ENCODE results near the gene NHS.

NHS gene

DNA sequence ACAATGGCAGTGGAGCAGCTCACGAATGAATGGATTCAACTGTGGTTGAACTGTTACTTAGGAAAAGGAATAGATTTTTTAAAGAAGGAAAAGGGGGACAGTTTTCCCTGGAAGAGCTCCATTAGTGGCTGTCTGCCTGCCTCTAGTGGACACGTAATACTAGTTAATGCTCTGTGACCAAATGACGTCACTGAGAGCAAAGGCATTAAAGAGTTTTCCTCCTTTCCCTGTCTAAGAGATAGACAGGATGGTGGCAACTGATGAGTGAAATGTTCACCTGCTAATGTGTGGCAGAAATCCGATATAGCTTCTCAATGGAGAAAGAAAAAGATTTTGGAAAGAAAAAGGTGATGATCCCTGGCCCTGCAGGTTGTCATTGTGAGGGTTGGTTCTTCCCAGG is 310.0 kb downstream of the NHS start:
- no peak for DNase-seq

- DNase-seq, result no peak
Measured at GRCh38 chrX:17687648-17688047, 312.6 kb downstream of the NHS start.

DNA sequence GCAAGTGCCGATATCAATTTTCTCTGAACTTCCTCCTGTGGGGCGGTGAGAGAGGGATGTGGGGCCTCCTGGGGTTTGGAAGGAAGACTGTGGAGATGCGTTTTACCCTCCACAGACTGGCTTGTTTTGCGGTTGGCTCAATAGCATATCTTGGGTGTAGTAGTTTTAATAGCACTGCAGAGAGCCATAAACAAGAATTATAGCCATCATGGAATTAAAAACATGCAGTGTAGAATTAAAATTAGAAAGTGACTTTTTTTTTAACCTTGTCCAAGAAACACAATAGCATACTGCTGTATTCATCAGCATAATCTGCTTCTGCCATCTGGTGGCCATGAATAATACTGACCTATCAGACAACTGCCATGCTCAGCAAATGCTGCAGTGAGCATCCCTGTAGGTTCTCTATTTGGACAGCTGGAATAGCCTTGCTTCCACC is 315.0 kb downstream of the NHS start:
- peak; percentile 84 for DNase-seq

DNA sequence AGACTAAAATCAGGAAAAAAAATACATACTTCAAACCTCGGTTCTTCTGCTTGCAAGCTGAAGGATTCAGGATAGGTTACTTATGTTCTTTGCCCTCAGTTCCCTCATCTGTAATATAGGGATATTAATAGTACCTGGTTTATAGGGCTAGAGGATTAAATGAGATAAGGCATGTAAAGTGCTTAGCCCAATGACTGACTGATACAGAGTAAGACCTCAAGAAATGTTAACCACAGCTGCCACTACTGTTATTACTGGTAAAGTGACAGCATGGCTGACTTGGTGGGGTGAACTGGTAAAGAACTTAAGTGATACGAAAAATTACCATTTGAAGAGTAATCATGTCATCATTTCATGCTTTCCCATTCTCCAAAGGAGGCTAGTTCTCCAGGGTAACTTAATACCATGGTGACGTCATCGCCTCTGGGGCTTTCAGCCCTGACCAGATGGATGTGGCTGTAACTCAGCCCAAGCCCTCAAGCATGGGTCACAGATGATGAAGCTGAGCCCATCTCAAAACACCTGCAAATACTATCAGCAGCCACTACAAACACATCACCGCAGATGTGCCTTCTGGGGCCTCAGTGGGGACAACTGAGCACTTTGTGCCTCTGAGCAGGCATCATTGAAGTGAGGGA is 317.8 kb downstream of the NHS start:
- DNase-seq, result peak; percentile 54

DNA sequence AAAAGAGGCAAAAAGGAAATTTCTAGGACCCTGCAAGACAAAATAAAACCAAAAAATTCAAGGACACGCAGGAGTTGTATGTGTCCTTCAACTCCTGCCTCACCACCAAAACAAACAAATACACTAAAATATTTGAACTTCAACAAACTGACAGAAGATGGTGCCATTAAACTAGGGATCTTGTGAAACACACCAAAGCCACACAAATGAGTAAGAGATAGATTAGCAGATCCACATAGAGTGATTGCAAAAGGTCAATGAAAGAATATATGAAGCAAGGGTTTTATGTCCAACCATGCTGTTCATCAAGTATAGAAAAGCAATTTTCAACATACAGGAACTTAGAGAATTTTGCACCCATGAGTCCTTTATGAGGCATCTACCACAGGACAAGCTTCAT is 322.2 kb downstream of the NHS start:
- peak; percentile 19 for DNase-seq

- DNase-seq, result no peak
Measured at GRCh38 chrX:17700976-17701375, 326.0 kb downstream of the NHS start.

DNA sequence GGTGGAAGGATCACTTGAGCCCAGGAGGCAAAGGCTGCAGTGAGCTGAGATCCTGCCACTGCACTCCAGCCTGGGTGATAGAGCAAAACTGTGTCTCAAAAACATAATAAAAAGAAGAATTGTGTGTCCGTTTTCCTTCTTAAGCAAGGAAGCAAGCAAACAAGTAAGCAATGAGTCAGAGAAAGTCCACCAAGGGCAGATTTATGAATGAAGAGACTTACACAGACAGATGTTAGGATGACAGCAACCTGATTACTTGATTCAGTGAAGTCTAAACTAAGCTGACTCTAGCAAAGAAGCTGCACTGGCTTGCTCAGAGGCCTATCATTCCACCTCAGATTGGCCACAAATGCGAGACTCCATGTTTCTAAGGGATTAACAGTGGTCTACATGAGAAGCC is 328.2 kb downstream of the NHS start:
- DNase-seq, result no peak

GRCh38 chrX:17705211-17705610 is 330.2 kb downstream of the NHS start:
- DNase-seq, result no peak

- DNase-seq, result peak; percentile 76
Measured at GRCh38 chrX:17706676-17707075, 331.7 kb downstream of the NHS start.

GRCh38 chrX:17707731-17708130 is 332.7 kb downstream of the NHS start:
- DNase-seq, result no peak

DNA sequence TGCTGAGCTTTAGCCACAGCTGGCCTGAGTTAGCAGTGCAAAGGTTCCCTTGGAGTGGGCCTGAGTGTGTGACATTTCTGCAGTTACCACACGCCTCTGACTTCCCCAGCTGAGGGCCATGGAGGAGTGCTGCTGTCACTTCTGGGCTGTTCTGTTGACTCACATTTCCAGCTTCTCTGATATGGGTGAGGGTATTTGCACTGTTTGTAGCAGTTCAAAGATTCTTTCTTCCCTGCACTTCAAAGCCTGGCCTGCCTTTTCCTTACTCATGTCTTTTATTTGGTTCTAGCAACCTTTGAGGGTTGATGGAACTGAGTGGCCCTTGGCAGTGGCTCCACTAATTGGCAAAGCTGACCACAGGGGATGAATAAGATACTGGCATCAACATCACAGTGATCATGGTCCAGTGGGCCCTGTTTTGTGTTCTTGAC is 335.9 kb downstream of the NHS start:
- no peak for DNase-seq

DNA sequence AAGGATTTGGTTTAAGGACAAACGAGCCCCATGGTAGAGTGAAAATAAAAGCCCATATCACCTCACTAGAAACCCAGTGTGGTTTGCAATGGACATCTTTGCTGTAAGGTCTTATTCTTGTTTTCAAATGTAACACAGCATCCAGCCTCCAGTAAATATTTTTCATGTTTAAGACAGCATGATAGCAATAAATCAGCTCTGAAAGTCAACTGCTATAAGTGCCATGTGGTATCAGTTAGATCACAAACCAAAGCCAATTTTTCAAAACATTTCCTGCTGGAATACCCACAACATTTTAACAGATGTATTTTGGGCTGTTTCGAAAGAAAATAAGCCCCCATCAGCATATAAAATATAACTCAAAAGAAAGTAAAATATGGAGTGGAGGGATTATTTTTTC is 338.3 kb downstream of the NHS start:
- DNase-seq, result peak; percentile 1

DNA sequence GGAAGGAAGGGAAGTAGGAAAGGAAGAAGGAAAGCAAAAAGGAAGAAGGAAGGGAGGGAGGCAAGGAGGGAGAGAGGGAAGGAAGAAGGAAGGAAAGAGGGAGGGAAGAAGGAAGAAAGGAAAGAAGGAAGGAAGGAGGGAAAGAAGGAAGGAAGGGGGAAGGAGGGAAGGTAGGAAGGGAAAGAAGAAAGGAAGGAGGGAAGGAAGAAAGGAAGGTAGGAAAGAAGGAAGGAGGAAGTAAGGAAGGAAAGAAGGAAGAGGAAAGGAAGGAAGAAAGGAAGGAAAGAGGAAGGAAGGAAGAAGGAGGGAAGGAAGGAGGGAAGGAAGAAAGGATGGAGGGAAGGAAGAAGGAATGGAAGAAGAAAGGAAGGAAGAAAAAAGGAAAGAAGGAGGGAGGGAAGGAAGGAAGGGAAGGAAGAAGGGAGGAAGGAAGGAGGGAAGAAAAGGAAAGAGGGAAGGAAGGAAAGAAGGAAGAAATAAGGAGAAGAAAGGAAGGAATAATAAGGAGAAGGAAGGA is 343.7 kb downstream of the NHS start:
- DNase-seq, result no peak

- DNase-seq, result no peak
Measured at GRCh38 chrX:17719711-17720110, 344.7 kb downstream of the NHS start.

DNA sequence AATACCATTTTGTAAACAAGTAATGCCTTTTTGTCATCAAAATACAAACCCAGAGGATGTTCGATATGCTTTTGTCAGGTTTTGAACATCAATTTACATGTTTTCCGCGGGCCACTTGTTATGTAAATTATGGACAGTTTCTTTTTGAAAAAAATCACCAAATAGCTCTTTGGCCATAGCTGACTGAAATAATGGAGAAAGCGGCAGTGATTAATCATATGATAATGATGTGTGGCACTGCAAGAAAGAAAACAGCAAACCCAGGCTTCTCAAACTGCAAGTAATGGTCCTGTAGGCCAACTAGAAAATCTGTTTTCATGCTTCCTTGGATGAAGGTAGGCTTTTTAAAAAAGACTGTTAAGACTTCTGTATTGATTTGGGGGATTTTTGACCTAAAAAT is 346.7 kb downstream of the NHS start:
- no peak for DNase-seq

GRCh38 chrX:17725181-17725580 is 350.2 kb downstream of the NHS start:
- no peak for DNase-seq

DNA sequence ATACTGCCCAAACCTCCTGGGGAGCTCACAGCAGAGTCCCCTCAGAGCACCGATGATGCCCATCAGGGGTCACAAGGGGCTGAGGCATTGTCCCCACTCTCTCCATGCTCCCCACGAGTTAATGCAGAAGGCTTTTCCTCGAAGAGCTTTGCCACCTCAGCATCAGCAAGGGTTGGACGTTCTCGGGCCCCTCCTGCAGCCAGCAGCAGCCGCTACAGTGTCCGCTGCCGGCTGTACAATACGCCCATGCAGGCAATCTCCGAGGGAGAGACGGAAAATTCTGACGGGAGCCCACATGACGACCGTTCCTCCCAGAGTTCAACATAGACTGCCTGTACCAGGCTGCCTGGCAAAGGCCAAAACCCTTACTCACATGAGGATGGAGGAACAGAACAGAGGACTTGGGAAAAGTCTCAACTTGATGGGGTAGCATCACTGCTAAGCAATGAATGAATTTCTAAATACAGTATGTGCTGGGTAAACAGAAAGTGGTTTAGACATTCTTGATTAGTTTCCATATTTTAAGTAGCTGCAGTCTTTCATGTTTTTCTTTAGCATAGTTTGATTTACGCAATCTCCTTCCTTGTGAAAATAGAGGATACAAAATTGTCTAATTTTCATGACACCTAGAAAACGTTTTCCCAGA is 357.3 kb downstream of the NHS start:
- peak; percentile 2 for DNase-seq

DNA sequence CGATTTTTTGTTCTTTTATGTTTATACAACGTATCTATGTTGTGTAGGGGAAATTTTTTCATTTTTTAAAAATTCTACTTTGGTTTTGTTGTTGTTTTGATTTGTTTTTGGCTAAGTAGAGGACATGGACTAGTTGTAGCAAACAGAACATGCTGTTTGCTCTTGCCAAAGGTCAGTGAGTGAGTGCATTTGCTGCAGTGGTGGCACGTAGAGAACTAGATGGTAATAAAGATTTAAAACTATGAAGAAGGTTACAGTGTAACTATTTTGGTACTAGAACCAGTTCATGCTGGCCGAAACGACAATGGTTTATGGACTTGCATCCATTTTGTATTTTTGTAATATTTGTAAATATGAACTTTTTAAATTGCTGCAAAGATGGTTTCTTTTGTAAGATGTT is 360.4 kb downstream of the NHS start:
- no peak for DNase-seq

DNA sequence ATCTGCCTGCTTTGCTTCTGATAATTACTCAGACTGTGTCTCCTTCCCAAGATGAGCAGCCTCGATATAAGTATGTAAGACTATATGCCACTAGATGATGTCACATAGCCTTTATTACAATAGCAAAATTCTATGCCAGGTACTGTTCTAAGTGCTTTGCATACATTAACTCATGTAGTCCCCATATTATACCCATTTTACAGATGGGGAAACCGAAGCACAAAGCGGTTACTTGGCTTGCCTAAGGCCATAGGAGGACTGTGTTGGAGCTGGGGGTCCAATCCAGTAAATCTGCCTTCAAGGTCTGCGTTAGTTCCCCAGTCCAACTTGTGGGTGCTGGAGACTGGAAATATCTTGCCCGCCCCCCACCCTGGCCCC is 361.5 kb downstream of the NHS start:
- no peak for DNase-seq

DNA sequence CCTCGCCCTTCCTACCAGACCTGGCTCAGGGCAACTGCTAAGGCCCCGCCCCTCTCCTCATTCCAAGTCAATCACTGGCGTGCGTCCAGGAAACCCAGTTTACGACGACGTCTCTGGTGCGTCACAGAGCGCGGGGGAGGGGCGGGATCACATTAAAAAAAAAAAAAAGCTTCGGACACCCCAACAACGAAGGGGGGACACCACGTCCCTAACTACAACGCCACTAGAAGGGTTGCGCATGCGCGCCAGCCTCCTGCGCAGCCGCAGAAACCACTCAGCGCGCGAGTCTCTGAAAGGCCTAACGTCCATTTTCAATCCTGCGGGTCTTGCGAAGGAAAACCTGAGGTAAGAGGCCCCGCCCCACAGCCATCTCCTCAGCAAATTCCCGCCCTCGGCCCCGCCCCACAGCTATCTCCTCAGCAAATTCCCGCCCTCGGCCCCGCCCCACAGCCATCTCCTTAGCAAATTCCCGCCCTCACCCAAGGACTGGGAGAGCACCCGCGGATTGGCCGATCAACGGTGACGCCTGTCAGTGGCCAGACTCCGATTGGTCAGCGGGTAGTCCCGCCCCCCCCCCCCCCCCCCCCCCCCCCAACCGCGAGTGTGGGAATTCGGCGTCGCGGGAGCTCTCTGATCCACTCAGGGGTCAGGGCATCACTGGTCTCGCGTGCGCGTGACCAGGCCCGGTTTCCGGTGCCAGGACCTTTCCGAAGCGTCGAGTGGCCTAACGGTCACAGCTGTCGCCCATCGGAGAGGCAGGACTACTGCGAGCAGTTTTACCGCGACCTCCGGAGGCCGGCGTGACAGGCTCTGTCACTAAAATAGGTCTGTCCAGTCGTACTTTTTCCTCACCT is 362.1 kb downstream of the NHS start, which contains the start of gene SCML1:
Gene SCML1, plus strand, starts transcription at position 638 of the 854 bp plus-strand sequence. CDS start 6,694 bp downstream, outside the sequence.
- peak; percentile 96 for DNase-seq

DNA sequence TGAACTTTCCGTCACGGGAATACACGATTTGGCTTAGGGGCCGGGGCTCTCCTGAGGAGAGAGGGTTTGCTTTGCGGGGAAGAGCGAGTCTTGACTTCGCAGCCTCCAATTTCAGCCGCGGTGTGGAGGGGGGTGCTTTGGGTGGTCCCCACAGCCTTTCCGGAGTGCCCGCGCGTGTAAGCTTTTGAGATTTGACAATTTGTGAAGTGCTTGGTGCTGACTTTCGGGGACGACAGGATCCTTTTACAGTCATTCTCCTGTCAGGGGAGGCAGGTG is 362.6 kb downstream of the NHS start:
- DNase-seq, result no peak

DNA sequence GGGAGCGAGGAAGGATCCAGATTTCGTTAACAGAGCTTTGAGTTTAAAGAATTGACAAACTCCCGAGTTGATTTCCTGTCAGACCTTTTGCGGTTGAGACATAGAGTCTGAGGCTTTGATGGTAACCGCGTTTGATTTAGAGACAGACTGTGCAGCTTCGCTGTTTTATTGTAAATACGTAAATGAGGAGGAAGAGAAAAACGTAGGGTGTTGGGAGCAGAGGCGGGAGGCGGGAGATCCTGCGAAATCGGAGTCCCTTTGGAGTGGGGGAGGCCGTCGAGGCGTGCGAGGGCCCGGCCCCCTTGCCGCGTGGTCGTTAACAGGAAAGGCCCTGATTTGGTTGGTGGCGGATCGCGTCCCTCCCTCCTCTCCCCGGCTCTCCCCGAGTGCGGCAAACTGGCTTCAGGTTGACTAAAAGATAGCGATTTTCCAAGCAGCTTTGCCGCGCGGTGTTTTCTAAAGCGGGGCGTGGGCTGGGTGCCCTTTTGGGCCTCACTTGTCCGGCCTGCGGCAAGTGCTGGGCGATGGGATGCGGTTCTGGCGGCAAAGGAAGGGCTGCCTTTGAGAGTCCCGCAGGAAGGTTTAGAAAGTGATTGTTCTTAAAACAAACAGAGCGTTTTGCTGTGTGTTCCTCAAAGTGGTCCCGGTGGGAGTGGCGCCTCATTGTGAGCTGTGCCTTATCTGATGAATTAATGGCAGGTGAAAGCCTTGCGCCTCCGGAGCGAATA is 363.1 kb downstream of the NHS start:
- DNase-seq, result peak; percentile 23
